H1 (cell line): ENCODE measurements around the gene MMP25. TPM values are rescaled to one million over a fixed set of nuclear protein-coding genes. Genes with fewer than 3 reads are reported as not detected.

Experiments used
- CBX5 ChIP-seq: fragments of 300-800, 300-1000 bp; sonication (generic); IDR thresholded peaks from 2 replicates; pipeline ENCODE4 v1.7.1; 2016; ENCODE audit warnings: antibody characterized with exemption, low read length, low read depth
- E2F6 ChIP-seq: IDR thresholded peaks from 2 replicates; pipeline ENCODE4 v1.6.1; 2012; ENCODE audit warnings: inconsistent platforms
- JUND ChIP-seq: IDR thresholded peaks from 2 replicates; pipeline ENCODE4 v1.6.1; 2011; ENCODE audit warnings: mild to moderate bottlenecking, improper control_type of control experiment, low read length
- MAX ChIP-seq: IDR thresholded peaks from 2 replicates; pipeline ENCODE4 v1.6.1; 2012; ENCODE audit warnings: inconsistent platforms
- NANOG ChIP-seq: IDR thresholded peaks from 2 replicates; pipeline ENCODE4 v1.6.1; 2011; ENCODE audit warnings: low read length, low read depth, mild to moderate bottlenecking, inconsistent platforms; ENCODE audit not compliant: insufficient read depth, poor library complexity, severe bottlenecking
- POLR2AphosphoS5 ChIP-seq: IDR thresholded peaks from 2 replicates; pipeline ENCODE4 v1.6.1; 2011; ENCODE audit warnings: low read depth, low read length
- SIRT6 ChIP-seq: IDR thresholded peaks from one replicate; pipeline ENCODE4 v1.7.1; 2012; ENCODE audit warnings: low read length, inconsistent platforms
- SP1 ChIP-seq: IDR thresholded peaks from 2 replicates; pipeline ENCODE4 v1.6.1; 2011; ENCODE audit warnings: low read depth, low read length
- SRF ChIP-seq: IDR thresholded peaks from 2 replicates; pipeline ENCODE4 v1.6.1; 2011; ENCODE audit warnings: mild to moderate bottlenecking, low read depth, low read length, moderate library complexity
- TAF1 ChIP-seq: IDR thresholded peaks from 2 replicates; pipeline ENCODE4 v1.6.1; 2011; ENCODE audit warnings: mild to moderate bottlenecking, low read depth, low read length
- YY1 ChIP-seq: IDR thresholded peaks from 2 replicates; pipeline ENCODE4 v1.6.1; 2011; ENCODE audit warnings: low read depth, mild to moderate bottlenecking, low read length
- polyA plus RNA-seq, 7 experiments: library from polyadenylated mRNA; depleted of rRNA in 3 of 7; stranded (reverse) in 5 of 7; unstranded in 2 of 7; fragments of >200 nt in 5 of 7; fragments of 200-250 nt in 2 of 7; gene quantifications; 1 replicate in 5 of 7; 2 replicates in 1 of 7; 4 replicates in 1 of 7; pipeline versions ENCODE4 v1.2.1 to v1.2.3, GENCODE V29; 2011 to 2013; ENCODE audit warnings: missing spikeins in 2 of 7, mixed read lengths in 2 of 7
- total RNA-seq: library from RNA; stranded (reverse); fragmentation: NEBNext Ultra II Directional; extraction: Animal tissue kit (Norgen Biotek cat#: 25700); gene quantifications from 2 replicates; pipeline ENCODE4 v1.2.1, GENCODE V29; 2021
- TF ChIP-seq, protein P1 (sequence below): fragments of 300-600 bp; sonication (generic); IDR thresholded peaks from 2 replicates; pipeline ENCODE4 v1.7.1; 2012; ENCODE audit warnings: low read length, moderate library complexity, mild to moderate bottlenecking, inconsistent platforms; ENCODE audit not compliant: insufficient replicate concordance

The MMP25 gene
- total and polyA plus RNA-seq, 2 of the 8 experiments (the other 6 are each of a cell fraction or from before 2014, with no cell fraction given) = 7.7 to 26.7 TPM

DNA sequence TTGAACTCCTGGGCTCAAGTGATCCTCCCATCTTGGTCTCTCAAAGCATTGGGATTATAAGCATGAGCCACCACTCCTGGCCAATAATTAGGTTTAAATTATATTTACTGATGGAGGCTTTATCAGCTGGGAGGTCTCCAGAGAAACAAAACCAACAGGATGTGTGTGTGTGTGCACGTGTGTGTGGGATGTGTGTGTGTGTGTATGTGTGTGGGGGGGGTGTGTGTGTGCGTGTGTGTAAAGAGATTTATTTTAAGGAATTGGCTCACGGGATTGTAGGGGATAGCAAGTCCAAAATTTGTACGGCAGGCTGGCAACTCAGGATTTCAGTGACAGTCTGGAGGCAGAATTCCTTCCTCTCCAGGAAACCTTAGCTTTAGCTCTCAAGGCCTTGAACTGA is 4.6 kb downstream of the MMP25 start (continued):
- TF ChIP-seq, protein P1, sequence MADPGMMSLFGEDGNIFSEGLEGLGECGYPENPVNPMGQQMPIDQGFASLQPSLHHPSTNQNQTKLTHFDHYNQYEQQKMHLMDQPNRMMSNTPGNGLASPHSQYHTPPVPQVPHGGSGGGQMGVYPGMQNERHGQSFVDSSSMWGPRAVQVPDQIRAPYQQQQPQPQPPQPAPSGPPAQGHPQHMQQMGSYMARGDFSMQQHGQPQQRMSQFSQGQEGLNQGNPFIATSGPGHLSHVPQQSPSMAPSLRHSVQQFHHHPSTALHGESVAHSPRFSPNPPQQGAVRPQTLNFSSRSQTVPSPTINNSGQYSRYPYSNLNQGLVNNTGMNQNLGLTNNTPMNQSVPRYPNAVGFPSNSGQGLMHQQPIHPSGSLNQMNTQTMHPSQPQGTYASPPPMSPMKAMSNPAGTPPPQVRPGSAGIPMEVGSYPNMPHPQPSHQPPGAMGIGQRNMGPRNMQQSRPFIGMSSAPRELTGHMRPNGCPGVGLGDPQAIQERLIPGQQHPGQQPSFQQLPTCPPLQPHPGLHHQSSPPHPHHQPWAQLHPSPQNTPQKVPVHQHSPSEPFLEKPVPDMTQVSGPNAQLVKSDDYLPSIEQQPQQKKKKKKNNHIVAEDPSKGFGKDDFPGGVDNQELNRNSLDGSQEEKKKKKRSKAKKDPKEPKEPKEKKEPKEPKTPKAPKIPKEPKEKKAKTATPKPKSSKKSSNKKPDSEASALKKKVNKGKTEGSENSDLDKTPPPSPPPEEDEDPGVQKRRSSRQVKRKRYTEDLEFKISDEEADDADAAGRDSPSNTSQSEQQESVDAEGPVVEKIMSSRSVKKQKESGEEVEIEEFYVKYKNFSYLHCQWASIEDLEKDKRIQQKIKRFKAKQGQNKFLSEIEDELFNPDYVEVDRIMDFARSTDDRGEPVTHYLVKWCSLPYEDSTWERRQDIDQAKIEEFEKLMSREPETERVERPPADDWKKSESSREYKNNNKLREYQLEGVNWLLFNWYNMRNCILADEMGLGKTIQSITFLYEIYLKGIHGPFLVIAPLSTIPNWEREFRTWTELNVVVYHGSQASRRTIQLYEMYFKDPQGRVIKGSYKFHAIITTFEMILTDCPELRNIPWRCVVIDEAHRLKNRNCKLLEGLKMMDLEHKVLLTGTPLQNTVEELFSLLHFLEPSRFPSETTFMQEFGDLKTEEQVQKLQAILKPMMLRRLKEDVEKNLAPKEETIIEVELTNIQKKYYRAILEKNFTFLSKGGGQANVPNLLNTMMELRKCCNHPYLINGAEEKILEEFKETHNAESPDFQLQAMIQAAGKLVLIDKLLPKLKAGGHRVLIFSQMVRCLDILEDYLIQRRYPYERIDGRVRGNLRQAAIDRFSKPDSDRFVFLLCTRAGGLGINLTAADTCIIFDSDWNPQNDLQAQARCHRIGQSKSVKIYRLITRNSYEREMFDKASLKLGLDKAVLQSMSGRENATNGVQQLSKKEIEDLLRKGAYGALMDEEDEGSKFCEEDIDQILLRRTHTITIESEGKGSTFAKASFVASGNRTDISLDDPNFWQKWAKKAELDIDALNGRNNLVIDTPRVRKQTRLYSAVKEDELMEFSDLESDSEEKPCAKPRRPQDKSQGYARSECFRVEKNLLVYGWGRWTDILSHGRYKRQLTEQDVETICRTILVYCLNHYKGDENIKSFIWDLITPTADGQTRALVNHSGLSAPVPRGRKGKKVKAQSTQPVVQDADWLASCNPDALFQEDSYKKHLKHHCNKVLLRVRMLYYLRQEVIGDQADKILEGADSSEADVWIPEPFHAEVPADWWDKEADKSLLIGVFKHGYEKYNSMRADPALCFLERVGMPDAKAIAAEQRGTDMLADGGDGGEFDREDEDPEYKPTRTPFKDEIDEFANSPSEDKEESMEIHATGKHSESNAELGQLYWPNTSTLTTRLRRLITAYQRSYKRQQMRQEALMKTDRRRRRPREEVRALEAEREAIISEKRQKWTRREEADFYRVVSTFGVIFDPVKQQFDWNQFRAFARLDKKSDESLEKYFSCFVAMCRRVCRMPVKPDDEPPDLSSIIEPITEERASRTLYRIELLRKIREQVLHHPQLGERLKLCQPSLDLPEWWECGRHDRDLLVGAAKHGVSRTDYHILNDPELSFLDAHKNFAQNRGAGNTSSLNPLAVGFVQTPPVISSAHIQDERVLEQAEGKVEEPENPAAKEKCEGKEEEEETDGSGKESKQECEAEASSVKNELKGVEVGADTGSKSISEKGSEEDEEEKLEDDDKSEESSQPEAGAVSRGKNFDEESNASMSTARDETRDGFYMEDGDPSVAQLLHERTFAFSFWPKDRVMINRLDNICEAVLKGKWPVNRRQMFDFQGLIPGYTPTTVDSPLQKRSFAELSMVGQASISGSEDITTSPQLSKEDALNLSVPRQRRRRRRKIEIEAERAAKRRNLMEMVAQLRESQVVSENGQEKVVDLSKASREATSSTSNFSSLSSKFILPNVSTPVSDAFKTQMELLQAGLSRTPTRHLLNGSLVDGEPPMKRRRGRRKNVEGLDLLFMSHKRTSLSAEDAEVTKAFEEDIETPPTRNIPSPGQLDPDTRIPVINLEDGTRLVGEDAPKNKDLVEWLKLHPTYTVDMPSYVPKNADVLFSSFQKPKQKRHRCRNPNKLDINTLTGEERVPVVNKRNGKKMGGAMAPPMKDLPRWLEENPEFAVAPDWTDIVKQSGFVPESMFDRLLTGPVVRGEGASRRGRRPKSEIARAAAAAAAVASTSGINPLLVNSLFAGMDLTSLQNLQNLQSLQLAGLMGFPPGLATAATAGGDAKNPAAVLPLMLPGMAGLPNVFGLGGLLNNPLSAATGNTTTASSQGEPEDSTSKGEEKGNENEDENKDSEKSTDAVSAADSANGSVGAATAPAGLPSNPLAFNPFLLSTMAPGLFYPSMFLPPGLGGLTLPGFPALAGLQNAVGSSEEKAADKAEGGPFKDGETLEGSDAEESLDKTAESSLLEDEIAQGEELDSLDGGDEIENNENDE = no peak
- TF ChIP-seq YY1 (no peak), TAF1 (no peak), E2F6 (no peak), SRF (no peak), NANOG (no peak), POLR2AphosphoS5 (no peak), CBX5 (no peak), SIRT6 (no peak), MAX (no peak), SP1 (no peak), JUND (no peak)
